Suprapubic skin (tissue), 4 donors: ENCODE measurements around the gene ELANE. TPM values are rescaled to one million over a fixed set of nuclear protein-coding genes. Genes with fewer than 3 reads are reported as not detected.

ENCODE experiments used
- DNase-seq, 2 donors: peaks; one replicate each; pipeline ENCODE4 v3.0.0-alpha.2; 2019; ENCODE audit warnings: low spot score in 2 of 2
- H3K27ac ChIP-seq: fragments of 200-600 bp; sonication (generic); one replicate; pipeline ENCODE4 v1.5.1; 2019
- H3K27me3 ChIP-seq: fragments of 200-600 bp; sonication (generic); one replicate; pipeline ENCODE4 v1.5.1; 2019
- H3K36me3 ChIP-seq: fragments of 200-600 bp; sonication (generic); one replicate; pipeline ENCODE4 v1.5.1; 2019
- H3K4me1 ChIP-seq: fragments of 200-600 bp; sonication (generic); one replicate; pipeline ENCODE4 v1.5.1; 2019
- H3K4me3 ChIP-seq: fragments of 200-600 bp; sonication (generic); one replicate; pipeline ENCODE4 v1.5.1; 2019; ENCODE audit warnings: mild to moderate bottlenecking
- H3K9me3 ChIP-seq: fragments of 200-600 bp; sonication (generic); one replicate; pipeline ENCODE4 v1.5.1; 2019
- EP300 ChIP-seq: sonication (generic); formaldehyde crosslinking; IDR thresholded peaks from one replicate; pipeline ENCODE4 v1.6.1; 2017; ENCODE audit warnings: antibody characterized with exemption
- POLR2A ChIP-seq, 2 donors: fragments of 450-650 bp; IDR thresholded peaks; one replicate each; pipeline ENCODE4 v1.6.1; 2017; ENCODE audit warnings: antibody characterized with exemption in 2 of 2, mild to moderate bottlenecking in 2 of 2, moderate library complexity in 2 of 2
- POLR2AphosphoS5 ChIP-seq, 3 donors: sonication (generic); formaldehyde crosslinking; IDR thresholded peaks; one replicate each; pipeline ENCODE4 v1.6.1; 2017; ENCODE audit warnings: antibody characterized with exemption in 3 of 3
- WGBS: methylation state at CpG from one replicate; pipeline ENCODE4 v1.1.5; 2018; 5-methylcytosine and 5-hydroxymethylcytosine counted together
- total RNA-seq, 4 donors: library from RNA; depleted of rRNA; stranded (reverse); fragments of >200 nt; gene quantifications; one replicate each; pipeline ENCODE4 v1.1.0, GENCODE V29; 2016
- TF ChIP-seq, protein P1 (sequence below), 2 donors: fragments of 200-600 bp in 1 of 2; fragments of 450-650 bp in 1 of 2; sonication (generic) in 1 of 2; IDR thresholded peaks; one replicate each; pipeline ENCODE4 v1.5.1; 2016 to 2019; ENCODE audit warnings: antibody characterized with exemption in 2 of 2, mild to moderate bottlenecking in 1 of 2, moderate library complexity in 1 of 2

Gene ELANE
- total RNA-seq, 4 donors from 2014 or later, result 0.79 TPM; not detected in 3

DNA sequence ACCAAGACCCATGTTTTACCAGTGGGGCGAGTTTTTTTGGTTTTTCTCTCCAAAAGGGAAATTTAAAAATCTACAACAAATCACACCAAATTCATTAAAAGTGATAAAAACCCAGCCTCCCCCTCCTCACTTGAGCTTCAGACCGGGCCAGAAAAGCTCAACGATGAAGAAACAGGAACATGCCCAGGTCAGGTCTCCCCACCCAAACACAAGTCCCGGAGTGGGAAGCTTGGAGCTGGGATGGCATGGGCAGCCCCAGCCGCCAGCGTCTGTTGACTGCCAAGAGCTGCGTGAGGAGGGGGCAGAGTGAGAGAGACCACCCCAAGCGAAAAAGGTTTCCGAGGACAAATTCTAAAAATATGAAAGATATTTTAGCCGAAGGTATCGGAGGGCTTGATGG, 44.9 kb downstream of the ELANE start:
- TF ChIP-seq POLR2A (IDR thresholded peaks at IDR 0.05), result no peak
- TF ChIP-seq, protein P1, sequence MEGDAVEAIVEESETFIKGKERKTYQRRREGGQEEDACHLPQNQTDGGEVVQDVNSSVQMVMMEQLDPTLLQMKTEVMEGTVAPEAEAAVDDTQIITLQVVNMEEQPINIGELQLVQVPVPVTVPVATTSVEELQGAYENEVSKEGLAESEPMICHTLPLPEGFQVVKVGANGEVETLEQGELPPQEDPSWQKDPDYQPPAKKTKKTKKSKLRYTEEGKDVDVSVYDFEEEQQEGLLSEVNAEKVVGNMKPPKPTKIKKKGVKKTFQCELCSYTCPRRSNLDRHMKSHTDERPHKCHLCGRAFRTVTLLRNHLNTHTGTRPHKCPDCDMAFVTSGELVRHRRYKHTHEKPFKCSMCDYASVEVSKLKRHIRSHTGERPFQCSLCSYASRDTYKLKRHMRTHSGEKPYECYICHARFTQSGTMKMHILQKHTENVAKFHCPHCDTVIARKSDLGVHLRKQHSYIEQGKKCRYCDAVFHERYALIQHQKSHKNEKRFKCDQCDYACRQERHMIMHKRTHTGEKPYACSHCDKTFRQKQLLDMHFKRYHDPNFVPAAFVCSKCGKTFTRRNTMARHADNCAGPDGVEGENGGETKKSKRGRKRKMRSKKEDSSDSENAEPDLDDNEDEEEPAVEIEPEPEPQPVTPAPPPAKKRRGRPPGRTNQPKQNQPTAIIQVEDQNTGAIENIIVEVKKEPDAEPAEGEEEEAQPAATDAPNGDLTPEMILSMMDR (IDR thresholded peaks at IDR 0.05), result no peak
- TF ChIP-seq EP300, result no peak
- TF ChIP-seq POLR2AphosphoS5 (IDR thresholded peaks at IDR 0.05), result no peak
- H3K27me3 ChIP-seq, result no peaks in the 10 kb centered on the region
- H3K4me3 ChIP-seq, result no peak overlapping the region
- H3K9me3 ChIP-seq, result no peaks in the 10 kb centered on the region
- WGBS, result 97% methylated on average over 11 of the region's 11 CpGs
- H3K27ac ChIP-seq, result no peak overlapping the region
- peaks cover 15% of the 10 kb centered on the region for H3K4me1 ChIP-seq
- DNase-seq, result no peak
- H3K36me3 ChIP-seq, result peaks cover 21% of the 10 kb centered on the region

DNA sequence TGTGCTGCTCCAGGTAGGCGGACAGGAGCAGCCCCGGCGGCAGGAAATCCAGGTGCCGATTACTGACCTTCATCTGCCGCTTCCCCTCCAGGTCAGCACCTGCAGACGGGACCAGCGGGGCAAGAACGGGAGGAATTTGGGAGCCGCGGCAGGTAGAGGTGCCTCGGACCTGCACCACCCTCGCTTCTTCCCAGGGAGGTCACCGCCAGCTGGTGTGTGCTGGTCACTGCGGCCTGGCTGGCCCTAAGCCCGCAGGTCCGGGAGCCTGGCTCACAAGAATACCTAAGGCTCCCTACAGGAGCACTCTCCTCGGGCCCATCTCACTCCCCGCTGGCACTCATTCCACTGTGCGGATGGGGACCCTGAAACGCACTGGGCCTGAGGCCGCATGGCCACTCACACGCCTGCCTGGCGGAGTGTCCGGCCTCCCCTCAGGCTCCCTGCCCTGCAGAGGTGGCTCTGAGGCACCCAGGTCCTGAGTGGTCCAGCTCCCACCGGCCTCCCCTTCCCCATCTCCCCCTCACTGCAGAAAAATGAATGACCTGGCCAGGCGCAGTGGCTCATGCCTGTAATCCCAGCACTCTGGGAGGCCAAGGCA, 45.4 kb downstream of the ELANE start:
- no peaks in the 10 kb centered on the region for H3K9me3 ChIP-seq
- WGBS, result 90% methylated on average over 16 of the region's 26 CpGs
- no peak for DNase-seq
- peaks cover 9% of the 10 kb centered on the region for H3K4me1 ChIP-seq
- peaks cover 21% of the 10 kb centered on the region for H3K36me3 ChIP-seq
- H3K4me3 ChIP-seq, result no peak overlapping the region
- no peak for TF ChIP-seq EP300
- TF ChIP-seq, protein P1 (IDR thresholded peaks at IDR 0.05), result no peak
- no peak for TF ChIP-seq POLR2AphosphoS5 (IDR thresholded peaks at IDR 0.05)
- no peak for TF ChIP-seq POLR2A (IDR thresholded peaks at IDR 0.05)
- no peaks in the 10 kb centered on the region for H3K27me3 ChIP-seq
- no peak overlapping the region for H3K27ac ChIP-seq

DNA sequence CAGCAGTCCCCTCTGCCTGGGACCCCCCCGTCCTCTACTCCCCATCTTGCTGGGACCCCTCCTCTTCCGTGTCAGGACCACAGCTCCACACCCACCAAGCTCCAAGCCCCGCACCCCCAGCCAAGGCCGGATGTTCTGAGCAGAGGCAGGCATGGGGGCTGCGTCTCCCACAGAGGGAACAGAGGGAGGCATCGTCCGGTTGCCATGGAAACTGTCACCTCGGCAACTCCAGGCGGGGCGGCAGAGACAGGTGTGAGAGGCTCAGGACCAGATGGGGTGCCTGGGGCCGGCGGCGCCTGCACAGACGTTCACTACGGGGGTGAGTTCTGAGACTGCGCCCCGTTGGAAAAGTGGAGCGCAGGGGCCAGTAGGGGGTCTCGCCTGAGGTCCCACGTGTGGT, 46.6 kb downstream of the ELANE start:
- H3K4me3 ChIP-seq, result no peak overlapping the region
- H3K27ac ChIP-seq, result no peak overlapping the region
- peaks cover 7% of the 10 kb centered on the region for H3K4me1 ChIP-seq
- H3K9me3 ChIP-seq, result no peaks in the 10 kb centered on the region
- TF ChIP-seq POLR2AphosphoS5 (IDR thresholded peaks at IDR 0.05) (no peak), EP300 (no peak), POLR2A (IDR thresholded peaks at IDR 0.05) (no peak)
- TF ChIP-seq, protein P1 (IDR thresholded peaks at IDR 0.05), result no peak
- WGBS, result 89% methylated on average over 8 of the region's 20 CpGs
- DNase-seq, result no peak
- peaks cover 21% of the 10 kb centered on the region for H3K36me3 ChIP-seq
- H3K27me3 ChIP-seq, result no peaks in the 10 kb centered on the region

DNA sequence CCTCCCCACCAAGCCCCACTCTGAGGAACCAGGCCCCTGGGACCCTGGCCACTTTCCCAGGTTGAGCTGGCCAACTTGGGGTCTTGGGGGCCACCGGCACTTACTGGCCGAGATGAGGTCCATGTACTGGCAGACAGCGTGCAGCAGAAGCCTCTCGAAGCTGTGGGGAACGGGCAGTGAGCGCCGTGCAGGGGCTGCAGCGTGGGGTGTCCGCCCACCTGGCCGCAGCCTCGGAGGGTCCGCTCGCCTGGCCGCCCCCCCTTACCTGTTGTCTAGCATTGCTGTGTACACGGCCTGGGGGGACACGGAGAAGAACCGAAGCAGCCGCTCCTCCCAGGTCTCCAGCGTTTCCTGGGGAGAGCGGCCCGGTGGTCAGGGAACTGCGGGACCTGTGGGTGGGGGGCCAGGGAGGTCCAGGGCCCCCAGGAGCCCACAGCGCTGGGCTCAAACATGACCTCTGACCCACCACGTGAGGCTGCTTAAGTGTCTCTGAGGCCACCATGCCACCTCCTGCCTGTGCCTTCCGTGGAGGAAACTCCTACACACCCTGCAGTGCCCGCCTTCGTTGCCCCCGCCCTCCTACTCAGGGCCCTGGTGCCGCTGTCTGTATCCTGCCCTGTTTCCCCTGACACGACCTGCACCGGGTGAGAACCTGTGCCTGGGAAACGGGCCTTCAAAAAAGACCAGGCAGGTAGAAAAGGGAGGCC, 47.4 kb downstream of the ELANE start:
- H3K4me3 ChIP-seq, result no peak overlapping the region
- no peak overlapping the region for H3K27ac ChIP-seq
- peaks cover 21% of the 10 kb centered on the region for H3K36me3 ChIP-seq
- TF ChIP-seq POLR2A (IDR thresholded peaks at IDR 0.05) (no peak), POLR2AphosphoS5 (IDR thresholded peaks at IDR 0.05) (no peak)
- no peak for DNase-seq
- H3K4me1 ChIP-seq, result peaks cover 4% of the 10 kb centered on the region
- H3K9me3 ChIP-seq, result no peaks in the 10 kb centered on the region
- 94% methylated on average over 17 of the region's 32 CpGs for WGBS
- no peaks in the 10 kb centered on the region for H3K27me3 ChIP-seq

DNA sequence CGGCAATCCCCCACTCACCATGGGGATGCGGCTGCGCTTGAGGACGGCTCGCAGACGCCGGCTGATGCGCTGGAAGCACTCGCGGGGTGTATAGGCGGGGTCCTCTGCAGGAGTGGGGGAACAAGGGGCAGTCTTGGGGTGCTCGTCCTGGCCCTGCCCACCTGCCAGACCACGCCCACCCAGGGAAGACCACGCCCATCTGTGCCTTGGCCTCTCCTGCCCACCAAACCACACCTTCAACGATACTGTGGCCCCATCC, 47.9 kb downstream of the ELANE start:
- H3K27me3 ChIP-seq, result no peaks in the 10 kb centered on the region
- 80% methylated on average over 6 of the region's 15 CpGs for WGBS
- DNase-seq, result no peak
- no peak overlapping the region for H3K27ac ChIP-seq
- no peaks in the 10 kb centered on the region for H3K9me3 ChIP-seq
- H3K36me3 ChIP-seq, result peaks cover 21% of the 10 kb centered on the region
- H3K4me1 ChIP-seq, result peaks cover 4% of the 10 kb centered on the region
- no peak overlapping the region for H3K4me3 ChIP-seq
- no peak for TF ChIP-seq EP300
- TF ChIP-seq, protein P1 (IDR thresholded peaks at IDR 0.05), result no peak
- TF ChIP-seq POLR2AphosphoS5 (IDR thresholded peaks at IDR 0.05), result no peak
- TF ChIP-seq POLR2A (IDR thresholded peaks at IDR 0.05), result no peak
